WTC11 (cell line): ENCODE measurements around the gene AP3D1. TPM values are rescaled to one million over a fixed set of nuclear protein-coding genes. Genes with fewer than 3 reads are reported as not detected.

Experiments
- ATAC-seq: fragments of 200-7000 bp; cut with Tn5 transposase; 2 replicates; pipeline ENCODE4 v1.10.0; 2021; ENCODE audit warnings: mild to moderate bottlenecking, moderate library complexity
- CTCF ChIA-PET: fragments of 300-600 bp; sonication (Branson Sonifier 250); formaldehyde crosslinking; loops from one replicate; lab custom pipeline; 2021; ENCODE audit warnings: antibody characterized with exemption; lab: Charles Lee
- POLR2A ChIA-PET: fragments of 350-600 bp; sonication (Branson Sonifier 250); formaldehyde crosslinking; loops from one replicate; lab custom pipeline; 2021; ENCODE audit warnings: antibody characterized with exemption; lab: Charles Lee
- DNase-seq: peaks from one replicate; pipeline ENCODE4 v3.0.0; 2021; ENCODE audit warnings: low spot score
- H3K27ac Mint-ChIP-seq: 2 replicates; pipeline ENCODE4 v1.8.0; 2021; ENCODE audit warnings: mixed read lengths
- H3K27me3 Mint-ChIP-seq: 2 replicates; pipeline ENCODE4 v1.8.0; 2021; ENCODE audit warnings: low read depth, mild to moderate bottlenecking, moderate library complexity, mixed read lengths
- H3K36me3 Mint-ChIP-seq: 2 replicates; pipeline ENCODE4 v1.8.0; 2021; ENCODE audit warnings: mixed read lengths
- H3K4me1 Mint-ChIP-seq: 2 replicates; pipeline ENCODE4 v1.8.0; 2022; ENCODE audit warnings: mixed read lengths
- H3K4me3 Mint-ChIP-seq: 2 replicates; pipeline ENCODE4 v1.8.0; 2021; ENCODE audit warnings: mild to moderate bottlenecking, moderate library complexity, mixed read lengths
- H3K9me3 Mint-ChIP-seq: 2 replicates; pipeline ENCODE4 v1.8.0; 2021; ENCODE audit warnings: mixed read lengths
- ATF6 ChIP-seq: sonication (generic); formaldehyde crosslinking; IDR thresholded peaks from 2 replicates; pipeline ENCODE4 v1.8.1; 2023; ENCODE audit warnings: mild to moderate bottlenecking, missing genetic modification reagents
- CREB1 ChIP-seq: sonication (generic); formaldehyde crosslinking; IDR thresholded peaks from 2 replicates; pipeline ENCODE4 v1.8.0; 2023; ENCODE audit warnings: mild to moderate bottlenecking, missing genetic modification reagents
- CREM ChIP-seq: sonication (generic); formaldehyde crosslinking; IDR thresholded peaks from 2 replicates; pipeline ENCODE4 v1.8.1; 2022; ENCODE audit warnings: mild to moderate bottlenecking, missing genetic modification reagents, moderate library complexity
- E2F5 ChIP-seq: sonication (generic); formaldehyde crosslinking; IDR thresholded peaks from 2 replicates; pipeline ENCODE4 v1.8.1; 2022; ENCODE audit warnings: mild to moderate bottlenecking, moderate library complexity, missing genetic modification reagents
- ETV6 ChIP-seq: sonication (generic); formaldehyde crosslinking; IDR thresholded peaks from 2 replicates; pipeline ENCODE4 v1.8.1; 2022; ENCODE audit warnings: mild to moderate bottlenecking, missing genetic modification reagents
- FOXP1 ChIP-seq: sonication (generic); formaldehyde crosslinking; IDR thresholded peaks from 2 replicates; pipeline ENCODE4 v1.8.0; 2022; ENCODE audit warnings: missing genetic modification reagents, mild to moderate bottlenecking, moderate library complexity, borderline replicate concordance
- HMGXB4 ChIP-seq: sonication (generic); formaldehyde crosslinking; IDR thresholded peaks from 2 replicates; pipeline ENCODE4 v1.8.1; 2023; ENCODE audit warnings: mild to moderate bottlenecking, moderate library complexity, missing genetic modification reagents
- IRF2 ChIP-seq: sonication (generic); formaldehyde crosslinking; IDR thresholded peaks from 2 replicates; pipeline ENCODE4 v1.8.0; 2022; ENCODE audit warnings: low read depth, missing genetic modification reagents, borderline replicate concordance
- JAZF1 ChIP-seq: fragments of 250-450 bp; sonication (Bioruptor Pico); IDR thresholded peaks from 2 replicates; pipeline ENCODE4 v1.9.0; 2021; ENCODE audit warnings: moderate library complexity, mild to moderate bottlenecking, inconsistent platforms
- KAT7 ChIP-seq: sonication (generic); formaldehyde crosslinking; IDR thresholded peaks from 2 replicates; pipeline ENCODE4 v1.8.1; 2023; ENCODE audit warnings: missing genetic modification reagents, mild to moderate bottlenecking, borderline replicate concordance
- MXD4 ChIP-seq: fragments of 250-450 bp; sonication (Bioruptor Pico); IDR thresholded peaks from 2 replicates; pipeline ENCODE4 v1.8.0; 2021; ENCODE audit warnings: mild to moderate bottlenecking, moderate library complexity, borderline replicate concordance
- OVOL2 ChIP-seq: fragments of 250-450 bp; sonication (Bioruptor Pico); IDR thresholded peaks from 2 replicates; pipeline ENCODE4 v1.9.0; 2021; ENCODE audit warnings: mild to moderate bottlenecking, borderline replicate concordance
- RELA ChIP-seq: sonication (generic); formaldehyde crosslinking; IDR thresholded peaks from 2 replicates; pipeline ENCODE4 v1.8.1; 2022; ENCODE audit warnings: missing genetic modification reagents, mild to moderate bottlenecking, borderline replicate concordance
- RORB ChIP-seq: fragments of 250-450 bp; sonication (Bioruptor Pico); IDR thresholded peaks from 2 replicates; pipeline ENCODE4 v1.9.0; 2021; ENCODE audit warnings: mild to moderate bottlenecking
- SMAD3 ChIP-seq: sonication (generic); formaldehyde crosslinking; IDR thresholded peaks from 2 replicates; pipeline ENCODE4 v1.8.0; 2022; ENCODE audit warnings: missing genetic modification reagents, mild to moderate bottlenecking, borderline replicate concordance
- SOX15 ChIP-seq: fragments of 250-450 bp; sonication (Bioruptor Pico); IDR thresholded peaks from 2 replicates; pipeline ENCODE4 v1.9.0; 2021; ENCODE audit warnings: mild to moderate bottlenecking
- TEAD4 ChIP-seq: sonication (generic); formaldehyde crosslinking; IDR thresholded peaks from 2 replicates; pipeline ENCODE4 v1.8.0; 2022; ENCODE audit warnings: mild to moderate bottlenecking, missing genetic modification reagents
- TP53 ChIP-seq: sonication (generic); formaldehyde crosslinking; IDR thresholded peaks from 2 replicates; pipeline ENCODE4 v1.8.1; 2023; ENCODE audit warnings: mild to moderate bottlenecking, missing genetic modification reagents
- ZNF263 ChIP-seq: sonication (generic); formaldehyde crosslinking; IDR thresholded peaks from 2 replicates; pipeline ENCODE4 v1.8.1; 2022; ENCODE audit warnings: low read depth, mild to moderate bottlenecking, moderate library complexity, missing genetic modification reagents
- ZNF416 ChIP-seq: fragments of 250-450 bp; sonication (Bioruptor Pico); IDR thresholded peaks from 2 replicates; pipeline ENCODE4 v1.9.0; 2021; ENCODE audit warnings: mild to moderate bottlenecking, inconsistent platforms
- ZNF512 ChIP-seq: sonication (generic); formaldehyde crosslinking; IDR thresholded peaks from 2 replicates; pipeline ENCODE4 v1.8.1; 2022; ENCODE audit warnings: missing genetic modification reagents, borderline replicate concordance
- total RNA-seq: library from RNA; stranded (reverse); gene quantifications from 3 replicates; pipeline ENCODE4 v1.2.3, GENCODE V29; 2021
- TF ChIP-seq, protein P1 (sequence below): sonication (generic); formaldehyde crosslinking; IDR thresholded peaks from 2 replicates; pipeline ENCODE4 v1.8.0; 2023; ENCODE audit warnings: missing genetic modification reagents, mild to moderate bottlenecking, borderline replicate concordance
- TF ChIP-seq, protein P2 (sequence below): fragments of 250-450 bp; sonication (Bioruptor Pico); IDR thresholded peaks from 2 replicates; pipeline ENCODE4 v1.9.0; 2021; ENCODE audit warnings: mild to moderate bottlenecking

Gene AP3D1
- total RNA-seq, 1 experiment from 2014 or later, result 190 TPM

DNA sequence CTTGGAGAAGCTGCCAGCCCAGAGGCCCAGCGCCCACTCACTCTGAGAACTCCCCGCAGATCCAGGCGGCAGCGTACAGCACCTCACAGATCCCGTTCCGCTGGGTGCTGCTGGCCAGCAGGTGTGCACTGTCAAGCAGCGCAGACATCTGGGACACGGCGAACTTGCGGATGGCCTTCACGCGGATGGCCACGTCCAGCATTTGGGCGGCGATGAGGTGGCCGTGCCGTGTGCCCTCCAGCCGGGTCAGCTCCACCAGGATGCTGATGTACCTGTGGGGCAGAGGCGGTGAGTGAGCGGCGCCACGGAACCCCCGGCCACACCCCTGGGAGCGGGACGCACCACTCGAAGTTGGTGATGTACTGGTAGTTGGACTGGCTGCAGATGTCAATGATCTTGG is 30.5 kb downstream of the AP3D1 start (continued):
- TF ChIP-seq FOXP1 (CRISPR knock-in tag) (no peak), SOX15 (CRISPR knock-in tag) (no peak), CREB1 (CRISPR knock-in tag) (no peak), KAT7 (CRISPR knock-in tag) (no peak), MXD4 (CRISPR knock-in tag) (no peak), ZNF512 (no peak), OVOL2 (CRISPR knock-in tag) (no peak), HMGXB4 (CRISPR knock-in tag) (no peak), CREM (CRISPR knock-in tag) (no peak), ETV6 (CRISPR knock-in tag) (no peak), E2F5 (no peak)
- TF ChIP-seq, protein P1, sequence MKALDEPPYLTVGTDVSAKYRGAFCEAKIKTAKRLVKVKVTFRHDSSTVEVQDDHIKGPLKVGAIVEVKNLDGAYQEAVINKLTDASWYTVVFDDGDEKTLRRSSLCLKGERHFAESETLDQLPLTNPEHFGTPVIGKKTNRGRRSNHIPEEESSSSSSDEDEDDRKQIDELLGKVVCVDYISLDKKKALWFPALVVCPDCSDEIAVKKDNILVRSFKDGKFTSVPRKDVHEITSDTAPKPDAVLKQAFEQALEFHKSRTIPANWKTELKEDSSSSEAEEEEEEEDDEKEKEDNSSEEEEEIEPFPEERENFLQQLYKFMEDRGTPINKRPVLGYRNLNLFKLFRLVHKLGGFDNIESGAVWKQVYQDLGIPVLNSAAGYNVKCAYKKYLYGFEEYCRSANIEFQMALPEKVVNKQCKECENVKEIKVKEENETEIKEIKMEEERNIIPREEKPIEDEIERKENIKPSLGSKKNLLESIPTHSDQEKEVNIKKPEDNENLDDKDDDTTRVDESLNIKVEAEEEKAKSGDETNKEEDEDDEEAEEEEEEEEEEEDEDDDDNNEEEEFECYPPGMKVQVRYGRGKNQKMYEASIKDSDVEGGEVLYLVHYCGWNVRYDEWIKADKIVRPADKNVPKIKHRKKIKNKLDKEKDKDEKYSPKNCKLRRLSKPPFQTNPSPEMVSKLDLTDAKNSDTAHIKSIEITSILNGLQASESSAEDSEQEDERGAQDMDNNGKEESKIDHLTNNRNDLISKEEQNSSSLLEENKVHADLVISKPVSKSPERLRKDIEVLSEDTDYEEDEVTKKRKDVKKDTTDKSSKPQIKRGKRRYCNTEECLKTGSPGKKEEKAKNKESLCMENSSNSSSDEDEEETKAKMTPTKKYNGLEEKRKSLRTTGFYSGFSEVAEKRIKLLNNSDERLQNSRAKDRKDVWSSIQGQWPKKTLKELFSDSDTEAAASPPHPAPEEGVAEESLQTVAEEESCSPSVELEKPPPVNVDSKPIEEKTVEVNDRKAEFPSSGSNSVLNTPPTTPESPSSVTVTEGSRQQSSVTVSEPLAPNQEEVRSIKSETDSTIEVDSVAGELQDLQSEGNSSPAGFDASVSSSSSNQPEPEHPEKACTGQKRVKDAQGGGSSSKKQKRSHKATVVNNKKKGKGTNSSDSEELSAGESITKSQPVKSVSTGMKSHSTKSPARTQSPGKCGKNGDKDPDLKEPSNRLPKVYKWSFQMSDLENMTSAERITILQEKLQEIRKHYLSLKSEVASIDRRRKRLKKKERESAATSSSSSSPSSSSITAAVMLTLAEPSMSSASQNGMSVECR, result no peak

- POLR2A ChIA-PET, result interaction anchor here (0.6 kb wide), 1 partner anchor 111 kb away, joined by 3 read pairs; no protein-coding TSS in a partner anchor
- no peak for TF ChIP-seq ZNF263 (CRISPR knock-in tag)
- TF ChIP-seq, protein P2, sequence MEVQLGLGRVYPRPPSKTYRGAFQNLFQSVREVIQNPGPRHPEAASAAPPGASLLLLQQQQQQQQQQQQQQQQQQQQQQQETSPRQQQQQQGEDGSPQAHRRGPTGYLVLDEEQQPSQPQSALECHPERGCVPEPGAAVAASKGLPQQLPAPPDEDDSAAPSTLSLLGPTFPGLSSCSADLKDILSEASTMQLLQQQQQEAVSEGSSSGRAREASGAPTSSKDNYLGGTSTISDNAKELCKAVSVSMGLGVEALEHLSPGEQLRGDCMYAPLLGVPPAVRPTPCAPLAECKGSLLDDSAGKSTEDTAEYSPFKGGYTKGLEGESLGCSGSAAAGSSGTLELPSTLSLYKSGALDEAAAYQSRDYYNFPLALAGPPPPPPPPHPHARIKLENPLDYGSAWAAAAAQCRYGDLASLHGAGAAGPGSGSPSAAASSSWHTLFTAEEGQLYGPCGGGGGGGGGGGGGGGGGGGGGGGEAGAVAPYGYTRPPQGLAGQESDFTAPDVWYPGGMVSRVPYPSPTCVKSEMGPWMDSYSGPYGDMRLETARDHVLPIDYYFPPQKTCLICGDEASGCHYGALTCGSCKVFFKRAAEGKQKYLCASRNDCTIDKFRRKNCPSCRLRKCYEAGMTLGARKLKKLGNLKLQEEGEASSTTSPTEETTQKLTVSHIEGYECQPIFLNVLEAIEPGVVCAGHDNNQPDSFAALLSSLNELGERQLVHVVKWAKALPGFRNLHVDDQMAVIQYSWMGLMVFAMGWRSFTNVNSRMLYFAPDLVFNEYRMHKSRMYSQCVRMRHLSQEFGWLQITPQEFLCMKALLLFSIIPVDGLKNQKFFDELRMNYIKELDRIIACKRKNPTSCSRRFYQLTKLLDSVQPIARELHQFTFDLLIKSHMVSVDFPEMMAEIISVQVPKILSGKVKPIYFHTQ (CRISPR knock-in tag), result no peak
- TF ChIP-seq TEAD4 (CRISPR knock-in tag), result no peak
- TF ChIP-seq SMAD3, result no peak
- no peak for TF ChIP-seq IRF2 (CRISPR knock-in tag)
- no peak for TF ChIP-seq TP53 (CRISPR knock-in tag)
- TF ChIP-seq RORB, result no peak
- TF ChIP-seq RELA, result no peak
- TF ChIP-seq JAZF1 (CRISPR knock-in tag), result no peak
- no peak for TF ChIP-seq ZNF416 (CRISPR knock-in tag)
- TF ChIP-seq ATF6 (CRISPR knock-in tag), result no peak
Observed at GRCh38 chr19:2119921-2120785, 31.2 kb downstream of the AP3D1 start.

More at GRCh38 chr19:2119921-2120785, 31.2 kb downstream of the AP3D1 start:
- no peak for ATAC-seq
- H3K36me3 Mint-ChIP-seq, result peaks cover 53% of the 10 kb centered on the region
- no peaks in the 10 kb centered on the region for H3K4me1 Mint-ChIP-seq
- H3K4me3 Mint-ChIP-seq, result no peak overlapping the region
- no peak for DNase-seq
- H3K27ac Mint-ChIP-seq, result no peak overlapping the region
- H3K9me3 Mint-ChIP-seq, result no peaks in the 10 kb centered on the region
- H3K27me3 Mint-ChIP-seq, result no peaks in the 10 kb centered on the region
- CTCF ChIA-PET, result interaction anchor here (0.6 to 0.7 kb wide), 2 partner anchors 21 to 101 kb away, joined by 3 to 6 read pairs; no protein-coding TSS in a partner anchor
